HepG2 (cell line): ENCODE measurements around the gene TUBA4B. TPM values are rescaled to one million over a fixed set of nuclear protein-coding genes. Genes with fewer than 3 reads are reported as not detected.

Source experiments
- DPF2 ChIP-seq: sonication (generic); formaldehyde crosslinking; IDR thresholded peaks from 2 replicates; pipeline ENCODE4 v1.4.0; 2020; ENCODE audit warnings: mild to moderate bottlenecking, low read depth, missing genetic modification reagents, borderline replicate concordance
- FOXC1 ChIP-seq: sonication (generic); formaldehyde crosslinking; IDR thresholded peaks from 2 replicates; pipeline ENCODE4 v1.8.0; 2022; ENCODE audit warnings: mild to moderate bottlenecking, missing genetic modification reagents, borderline replicate concordance
- GZF1 ChIP-seq: sonication (generic); formaldehyde crosslinking; IDR thresholded peaks from 2 replicates; pipeline ENCODE4 v1.5.1; 2020; ENCODE audit warnings: mild to moderate bottlenecking, missing genetic modification reagents
- HCFC1 ChIP-seq: fragments of 150-350 bp; IDR thresholded peaks from 2 replicates; pipeline ENCODE4 v1.6.1; 2014; ENCODE audit warnings: low read depth, low read length
- HDAC6 ChIP-seq: fragments of 200-600 bp; sonication (generic); IDR thresholded peaks from 2 replicates; pipeline ENCODE4 v1.7.0; 2017; ENCODE audit warnings: mild to moderate bottlenecking, antibody characterized with exemption, low read length, low read depth
- HMG20A ChIP-seq: IDR thresholded peaks from 2 replicates; pipeline ENCODE4 v1.6.1; 2016; ENCODE audit warnings: borderline replicate concordance
- IKZF1 ChIP-seq: fragments of 450-650 bp; IDR thresholded peaks from 2 replicates; pipeline ENCODE4 v1.7.1; 2016
- JARID2 ChIP-seq: sonication (generic); formaldehyde crosslinking; IDR thresholded peaks from 2 replicates; pipeline ENCODE4 v1.8.1; 2023; ENCODE audit warnings: missing genetic modification reagents, inconsistent platforms; ENCODE audit not compliant: insufficient replicate concordance
- JUNB ChIP-seq: sonication (generic); formaldehyde crosslinking; IDR thresholded peaks from 2 replicates; pipeline ENCODE4 v1.8.0; 2022; ENCODE audit warnings: missing genetic modification reagents, mild to moderate bottlenecking, borderline replicate concordance
- MTA3 ChIP-seq: sonication (generic); formaldehyde crosslinking; IDR thresholded peaks from 2 replicates; pipeline ENCODE4 v1.4.0; 2020; ENCODE audit warnings: missing genetic modification reagents
- NFIB ChIP-seq: sonication (generic); formaldehyde crosslinking; IDR thresholded peaks from 2 replicates; pipeline ENCODE4 v1.9.0; 2021; ENCODE audit warnings: missing genetic modification reagents, mild to moderate bottlenecking, borderline replicate concordance
- NR2C2 ChIP-seq: sonication (generic); formaldehyde crosslinking; IDR thresholded peaks from 2 replicates; pipeline ENCODE4 v1.4.0; 2020; ENCODE audit warnings: missing genetic modification reagents, mild to moderate bottlenecking, moderate library complexity, borderline replicate concordance
- PAF1 ChIP-seq: IDR thresholded peaks from 2 replicates; pipeline ENCODE4 v1.6.1; 2016; ENCODE audit warnings: missing genetic modification reagents, missing compliant biosample characterization
- POLR2AphosphoS2 ChIP-seq: IDR thresholded peaks from 2 replicates; pipeline ENCODE4 v1.6.1; 2011; ENCODE audit warnings: low read depth, low read length, improper control_type of control experiment
- PRPF4 ChIP-seq: fragments of 200-400 bp; formaldehyde crosslinking; IDR thresholded peaks from 2 replicates; pipeline ENCODE4 v1.6.1; 2016; ENCODE audit warnings: low read length, low read depth; ENCODE audit not compliant: poor library complexity, severe bottlenecking
- SMARCC2 ChIP-seq: fragments of 450-650 bp; IDR thresholded peaks from 2 replicates; pipeline ENCODE4 v1.6.1; 2017; ENCODE audit warnings: antibody characterized with exemption, mild to moderate bottlenecking
- SP140L ChIP-seq: sonication (generic); formaldehyde crosslinking; IDR thresholded peaks from 2 replicates; pipeline ENCODE4 v1.4.0; 2020; ENCODE audit warnings: missing genetic modification reagents, borderline replicate concordance
- TCF12 ChIP-seq, 2 experiments: fragments of 450-650 bp in 1 of 2; sonication (generic) in 1 of 2; formaldehyde crosslinking in 1 of 2; IDR thresholded peaks; 2 replicates each; pipeline versions ENCODE4 v1.6.1 to v1.8.0; 2017 to 2022; ENCODE audit warnings: antibody characterized with exemption in 1 of 2, mild to moderate bottlenecking in 1 of 2, missing genetic modification reagents in 1 of 2, moderate library complexity in 1 of 2
- TSC22D2 ChIP-seq: sonication (generic); formaldehyde crosslinking; IDR thresholded peaks from 2 replicates; pipeline ENCODE4 v1.5.1; 2020; ENCODE audit warnings: missing genetic modification reagents, mild to moderate bottlenecking, borderline replicate concordance
- WIZ ChIP-seq: sonication (generic); formaldehyde crosslinking; IDR thresholded peaks from 2 replicates; pipeline ENCODE4 v1.5.1; 2020; ENCODE audit warnings: mild to moderate bottlenecking, missing genetic modification reagents
- ZKSCAN8 ChIP-seq: IDR thresholded peaks from 2 replicates; pipeline ENCODE4 v1.6.1; 2016; ENCODE audit warnings: borderline replicate concordance, missing genetic modification reagents, missing compliant biosample characterization
- ZNF253 ChIP-seq: sonication (generic); formaldehyde crosslinking; IDR thresholded peaks from 2 replicates; pipeline ENCODE4 v1.8.0; 2022; ENCODE audit warnings: mild to moderate bottlenecking, missing genetic modification reagents, borderline replicate concordance
- ZNF3 ChIP-seq: IDR thresholded peaks from 2 replicates; pipeline ENCODE4 v1.7.0; 2017; ENCODE audit warnings: inconsistent platforms
- ZNF562 ChIP-seq: sonication (generic); formaldehyde crosslinking; IDR thresholded peaks from 2 replicates; pipeline ENCODE4 v1.8.0; 2022; ENCODE audit warnings: missing genetic modification reagents, borderline replicate concordance
- ZNF629 ChIP-seq: sonication (generic); formaldehyde crosslinking; conservative IDR thresholded peaks from 2 replicates; pipeline ENCODE4 v1.5.0; 2020; ENCODE audit warnings: missing genetic modification reagents
- polyA plus RNA-seq, 8 experiments: library from polyadenylated mRNA; depleted of rRNA in 3 of 8; stranded (reverse) in 7 of 8; unstranded in 1 of 8; fragments of >200 nt; fragmentation: Illumina TruSeq in 4 of 8; extraction: Trizol in 4 of 8; gene quantifications; 2 replicates each; pipeline versions ENCODE4 v1.2.1 to v1.2.3, GENCODE V29; 2011 to 2016; ENCODE audit warnings: low read depth in 4 of 8, missing spikeins in 1 of 8, mixed read lengths in 1 of 8; ENCODE audit not compliant: insufficient read depth in 1 of 8
- total RNA-seq, 5 experiments: library from RNA; depleted of rRNA; stranded (reverse); fragments of >200 nt; fragmentation: Illumina TruSeq; extraction: Trizol; gene quantifications; 2 replicates each; pipeline ENCODE4 v1.2.3, GENCODE V29; 2016; ENCODE audit warnings: low read depth in 1 of 5
- TF ChIP-seq, protein P1 (sequence below): sonication (generic); formaldehyde crosslinking; IDR thresholded peaks from 2 replicates; pipeline ENCODE4 v1.5.1; 2020; ENCODE audit warnings: missing genetic modification reagents, mild to moderate bottlenecking, borderline replicate concordance
- TF ChIP-seq, protein P2 (sequence below): sonication (generic); formaldehyde crosslinking; IDR thresholded peaks from 2 replicates; pipeline ENCODE4 v1.4.0; 2020; ENCODE audit warnings: mild to moderate bottlenecking, missing genetic modification reagents, borderline replicate concordance

Gene TUBA4B
- total and polyA plus RNA-seq, 2 of the 13 experiments (the other 11 are each of a cell fraction or from before 2014, with no cell fraction given): 0.18 to 0.22 TPM

DNA sequence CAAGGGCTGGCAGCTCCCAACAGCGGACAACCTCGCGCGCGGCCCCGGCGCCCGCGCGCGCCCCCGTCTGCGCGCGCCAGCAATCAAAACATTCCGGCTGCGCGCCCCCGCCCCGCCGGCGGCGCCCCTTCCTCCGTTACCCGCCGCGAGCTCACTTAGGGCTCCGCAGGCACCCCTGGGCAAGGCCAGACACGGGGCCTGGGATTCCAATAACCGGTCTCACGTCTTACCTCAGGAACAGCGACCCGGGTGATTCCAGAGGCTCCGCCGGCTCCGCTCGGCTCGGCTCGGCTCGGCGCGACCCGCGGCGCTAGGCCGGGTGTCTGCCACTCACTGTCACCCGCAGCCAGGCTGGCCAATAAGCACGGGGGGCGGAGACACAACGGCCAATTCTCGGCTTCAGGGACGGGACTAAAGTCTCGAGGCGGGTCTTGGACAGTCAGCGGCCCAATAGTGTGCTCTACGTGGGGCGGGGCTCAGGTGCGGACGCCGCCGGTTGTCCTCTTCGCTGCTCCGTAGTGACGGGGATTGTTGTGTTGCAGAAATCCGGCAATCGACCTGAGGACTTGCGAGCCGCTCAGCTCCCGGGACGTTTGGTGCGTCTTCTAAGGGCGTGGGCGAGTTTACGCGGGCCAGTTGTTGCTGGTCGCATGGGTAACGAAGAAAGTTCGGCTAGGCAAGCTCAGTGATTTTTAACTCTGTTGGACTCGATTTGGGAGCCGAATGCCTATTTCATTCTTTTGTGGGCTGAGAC is 23.6 kb upstream of the TUBA4B start, which contains the start of the genes ANKZF1 and ATG9A (continued):
- no peak for TF ChIP-seq HMG20A (CRISPR knock-in tag)
- TF ChIP-seq PAF1: no peak
- TF ChIP-seq WIZ (CRISPR knock-in tag): peak; percentile 2; the same call in 1 of the 2 replicates
- no peak for TF ChIP-seq PRPF4
- TF ChIP-seq, protein P1, sequence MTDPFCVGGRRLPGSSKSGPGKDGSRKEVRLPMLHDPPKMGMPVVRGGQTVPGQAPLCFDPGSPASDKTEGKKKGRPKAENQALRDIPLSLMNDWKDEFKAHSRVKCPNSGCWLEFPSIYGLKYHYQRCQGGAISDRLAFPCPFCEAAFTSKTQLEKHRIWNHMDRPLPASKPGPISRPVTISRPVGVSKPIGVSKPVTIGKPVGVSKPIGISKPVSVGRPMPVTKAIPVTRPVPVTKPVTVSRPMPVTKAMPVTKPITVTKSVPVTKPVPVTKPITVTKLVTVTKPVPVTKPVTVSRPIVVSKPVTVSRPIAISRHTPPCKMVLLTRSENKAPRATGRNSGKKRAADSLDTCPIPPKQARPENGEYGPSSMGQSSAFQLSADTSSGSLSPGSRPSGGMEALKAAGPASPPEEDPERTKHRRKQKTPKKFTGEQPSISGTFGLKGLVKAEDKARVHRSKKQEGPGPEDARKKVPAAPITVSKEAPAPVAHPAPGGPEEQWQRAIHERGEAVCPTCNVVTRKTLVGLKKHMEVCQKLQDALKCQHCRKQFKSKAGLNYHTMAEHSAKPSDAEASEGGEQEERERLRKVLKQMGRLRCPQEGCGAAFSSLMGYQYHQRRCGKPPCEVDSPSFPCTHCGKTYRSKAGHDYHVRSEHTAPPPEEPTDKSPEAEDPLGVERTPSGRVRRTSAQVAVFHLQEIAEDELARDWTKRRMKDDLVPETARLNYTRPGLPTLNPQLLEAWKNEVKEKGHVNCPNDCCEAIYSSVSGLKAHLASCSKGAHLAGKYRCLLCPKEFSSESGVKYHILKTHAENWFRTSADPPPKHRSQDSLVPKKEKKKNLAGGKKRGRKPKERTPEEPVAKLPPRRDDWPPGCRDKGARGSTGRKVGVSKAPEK (CRISPR knock-in tag): no peak; the same call in 1 of the 2 replicates
- TF ChIP-seq ZNF562 (CRISPR knock-in tag): no peak
- TF ChIP-seq IKZF1: no peak
- no peak for TF ChIP-seq HDAC6
- TF ChIP-seq ZNF253: 0 out of 2 replicates have a peak, but pooled peaks have one; percentile 51
- TF ChIP-seq JUNB: no peak
- TF ChIP-seq FOXC1 (CRISPR knock-in tag): peak; percentile 81; the same call in 1 of the 2 replicates
- TF ChIP-seq JARID2 (CRISPR knock-in tag): no peak
- TF ChIP-seq DPF2: no peak
- TF ChIP-seq NR2C2 (CRISPR knock-in tag): peak; percentile 47
- peak; percentile 34; the same call in 1 of the 2 replicates for TF ChIP-seq ZKSCAN8 (CRISPR knock-in tag)
- TF ChIP-seq TCF12 (IDR thresholded peaks at IDR 0.05): no peak
- TF ChIP-seq TCF12 (CRISPR knock-in tag; IDR thresholded peaks at IDR 0.05): 0 out of 2 replicates have a peak, but pooled peaks have one; percentile 32
- TF ChIP-seq POLR2AphosphoS2: no peak
- no peak for TF ChIP-seq MTA3
- TF ChIP-seq, protein P2, sequence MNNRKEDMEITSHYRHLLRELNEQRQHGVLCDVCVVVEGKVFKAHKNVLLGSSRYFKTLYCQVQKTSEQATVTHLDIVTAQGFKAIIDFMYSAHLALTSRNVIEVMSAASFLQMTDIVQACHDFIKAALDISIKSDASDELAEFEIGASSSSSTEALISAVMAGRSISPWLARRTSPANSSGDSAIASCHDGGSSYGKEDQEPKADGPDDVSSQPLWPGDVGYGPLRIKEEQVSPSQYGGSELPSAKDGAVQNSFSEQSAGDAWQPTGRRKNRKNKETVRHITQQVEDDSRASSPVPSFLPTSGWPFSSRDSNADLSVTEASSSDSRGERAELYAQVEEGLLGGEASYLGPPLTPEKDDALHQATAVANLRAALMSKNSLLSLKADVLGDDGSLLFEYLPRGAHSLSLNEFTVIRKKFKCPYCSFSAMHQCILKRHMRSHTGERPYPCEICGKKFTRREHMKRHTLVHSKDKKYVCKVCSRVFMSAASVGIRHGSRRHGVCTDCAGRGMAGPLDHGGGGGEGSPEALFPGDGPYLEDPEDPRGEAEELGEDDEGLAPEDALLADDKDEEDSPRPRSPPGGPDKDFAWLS (CRISPR knock-in tag): no peak
- TF ChIP-seq NFIB (CRISPR knock-in tag): no peak
- no peak for TF ChIP-seq SP140L (CRISPR knock-in tag)
- TF ChIP-seq GZF1: 0 out of 2 replicates have a peak, but pooled peaks have one; percentile 23
- TF ChIP-seq SMARCC2: no peak
- TF ChIP-seq ZNF629 (CRISPR knock-in tag): no peak
- TF ChIP-seq ZNF3 (CRISPR knock-in tag): no peak
- TF ChIP-seq HCFC1: no peak
- TF ChIP-seq TSC22D2 (CRISPR knock-in tag): no peak
